IPS-11a (cell line): ENCODE data around the gene PIP5K1C.

Source experiments
- H3K4me3 ChIP-seq: one replicate; pipeline ENCODE4 v1.5.1; 2013; ENCODE audit warnings: low read depth, low read length, control low read depth

PIP5K1C gene

GRCh38 chr19:3695986-3696659 is 4.1 kb downstream of the PIP5K1C start:
- no peak overlapping the region for H3K4me3 ChIP-seq

- no peak overlapping the region for H3K4me3 ChIP-seq
Observed at GRCh38 chr19:3695124-3695733, 5.0 kb downstream of the PIP5K1C start.

GRCh38 chr19:3694361-3695123 is 5.7 kb downstream of the PIP5K1C start:
- H3K4me3 ChIP-seq, result no peak overlapping the region

GRCh38 chr19:3693025-3693925 is 7.0 kb downstream of the PIP5K1C start:
- H3K4me3 ChIP-seq, result no peak overlapping the region

- no peak overlapping the region for H3K4me3 ChIP-seq
Observed at GRCh38 chr19:3692141-3693024, 7.9 kb downstream of the PIP5K1C start.

GRCh38 chr19:3691726-3692125 is 8.5 kb downstream of the PIP5K1C start:
- H3K4me3 ChIP-seq, result no peak overlapping the region

GRCh38 chr19:3691372-3691716 is 8.9 kb downstream of the PIP5K1C start:
- no peak overlapping the region for H3K4me3 ChIP-seq

- no peak overlapping the region for H3K4me3 ChIP-seq
Observed at GRCh38 chr19:3690551-3691371, 9.5 kb downstream of the PIP5K1C start.

GRCh38 chr19:3687774-3688706 is 12.2 kb downstream of the PIP5K1C start:
- peak overlapping the region; percentile 0 for H3K4me3 ChIP-seq

- no peak overlapping the region for H3K4me3 ChIP-seq
Observed at GRCh38 chr19:3687393-3687773, 12.9 kb downstream of the PIP5K1C start.

GRCh38 chr19:3684817-3685410 is 15.4 kb downstream of the PIP5K1C start:
- H3K4me3 ChIP-seq, result no peak overlapping the region

- H3K4me3 ChIP-seq, result no peak overlapping the region
Observed at GRCh38 chr19:3684054-3684816, 16.0 kb downstream of the PIP5K1C start.

GRCh38 chr19:3683405-3684053 is 16.7 kb downstream of the PIP5K1C start:
- H3K4me3 ChIP-seq, result no peak overlapping the region

GRCh38 chr19:3682741-3683404 is 17.4 kb downstream of the PIP5K1C start:
- H3K4me3 ChIP-seq, result no peak overlapping the region

GRCh38 chr19:3682286-3682685 is 18.0 kb downstream of the PIP5K1C start:
- H3K4me3 ChIP-seq, result no peak overlapping the region

GRCh38 chr19:3680939-3681338 is 19.3 kb downstream of the PIP5K1C start:
- no peak overlapping the region for H3K4me3 ChIP-seq
